ENCODE results near the gene LSM11.

DNA sequence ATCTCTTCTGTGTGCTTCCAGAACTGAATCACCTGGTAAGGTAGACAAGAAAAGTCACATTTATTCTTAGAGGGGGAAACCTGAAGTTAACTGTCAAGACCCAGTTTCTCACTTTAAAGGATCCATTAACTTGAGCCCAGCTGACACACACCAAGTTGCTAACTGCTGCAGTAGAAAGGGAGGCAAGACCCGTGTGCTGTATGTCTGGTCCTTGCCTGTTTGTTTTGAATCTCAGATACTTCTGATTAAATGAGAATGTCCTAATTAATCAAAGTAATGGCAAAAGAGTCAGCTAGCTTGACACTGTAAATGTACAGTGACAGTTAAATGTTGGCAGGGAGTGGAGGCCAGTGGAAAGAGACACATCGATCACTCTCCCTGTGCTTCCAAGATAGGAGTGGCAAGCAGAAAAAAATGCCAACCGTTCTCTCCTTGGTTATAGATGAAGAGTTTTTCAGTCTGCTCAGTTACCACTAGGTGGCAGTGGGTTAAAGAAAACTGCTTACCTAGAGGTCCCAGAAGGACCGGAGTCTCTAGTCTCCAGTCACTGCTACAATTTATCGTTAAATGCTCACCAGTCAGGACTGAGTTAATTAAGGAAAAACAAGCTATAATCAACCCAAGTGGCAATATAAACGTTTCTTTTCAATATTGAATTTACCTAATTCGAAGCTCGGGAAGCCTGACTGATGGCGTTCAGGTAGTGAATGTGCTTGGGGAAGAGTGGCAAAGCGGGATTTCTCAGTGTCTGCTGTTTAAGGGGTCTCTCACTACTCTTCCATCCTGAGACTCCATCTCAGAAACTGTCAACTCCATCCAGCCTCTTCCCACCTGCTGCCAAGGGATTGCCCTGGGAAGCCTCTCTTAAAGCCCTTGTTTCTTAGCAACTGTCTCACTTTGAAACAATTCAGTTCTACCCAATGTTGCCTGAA lies 18.4 kb downstream of the LSM11 start:
- TF ChIP-seq, protein P1, sequence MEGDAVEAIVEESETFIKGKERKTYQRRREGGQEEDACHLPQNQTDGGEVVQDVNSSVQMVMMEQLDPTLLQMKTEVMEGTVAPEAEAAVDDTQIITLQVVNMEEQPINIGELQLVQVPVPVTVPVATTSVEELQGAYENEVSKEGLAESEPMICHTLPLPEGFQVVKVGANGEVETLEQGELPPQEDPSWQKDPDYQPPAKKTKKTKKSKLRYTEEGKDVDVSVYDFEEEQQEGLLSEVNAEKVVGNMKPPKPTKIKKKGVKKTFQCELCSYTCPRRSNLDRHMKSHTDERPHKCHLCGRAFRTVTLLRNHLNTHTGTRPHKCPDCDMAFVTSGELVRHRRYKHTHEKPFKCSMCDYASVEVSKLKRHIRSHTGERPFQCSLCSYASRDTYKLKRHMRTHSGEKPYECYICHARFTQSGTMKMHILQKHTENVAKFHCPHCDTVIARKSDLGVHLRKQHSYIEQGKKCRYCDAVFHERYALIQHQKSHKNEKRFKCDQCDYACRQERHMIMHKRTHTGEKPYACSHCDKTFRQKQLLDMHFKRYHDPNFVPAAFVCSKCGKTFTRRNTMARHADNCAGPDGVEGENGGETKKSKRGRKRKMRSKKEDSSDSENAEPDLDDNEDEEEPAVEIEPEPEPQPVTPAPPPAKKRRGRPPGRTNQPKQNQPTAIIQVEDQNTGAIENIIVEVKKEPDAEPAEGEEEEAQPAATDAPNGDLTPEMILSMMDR (conservative IDR thresholded peaks at IDR 0.05; ENCODE audit: low read length), result peak; percentile 65
- no peak for TF ChIP-seq EZH2phosphoT487 (IDR thresholded peaks at IDR 0.05; ENCODE audit: borderline replicate concordance)

Measured in Loucy (cell line).